CD4-positive, alpha-beta T cell treated with Interleukin-10 for 1 hour (primary cell): ENCODE data around the gene ANGPTL7.
"Not testable (repeated sequence)": the region's sequence is repeated elsewhere in the genome, so short reads cannot be mapped to it uniquely, and the experiment has no call there.

Source experiments
- DNase-seq: peaks from one replicate; pipeline ENCODE4 v3.0.0-alpha.2; 2020

The ANGPTL7 gene

GRCh38 chr1:11170102-11170501 lies 19.1 kb upstream of the ANGPTL7 start:
- DNase-seq = no peak

GRCh38 chr1:11174261-11174942 lies 14.8 kb upstream of the ANGPTL7 start:
- DNase-seq = no peak

- no peak for DNase-seq
Observed at GRCh38 chr1:11175461-11175860, 13.7 kb upstream of the ANGPTL7 start.

- DNase-seq = no peak
Observed at GRCh38 chr1:11176081-11176706, 13.0 kb upstream of the ANGPTL7 start.

- no peak for DNase-seq
Observed at GRCh38 chr1:11178021-11179015, 10.8 kb upstream of the ANGPTL7 start.

GRCh38 chr1:11179125-11179524 lies 10.0 kb upstream of the ANGPTL7 start:
- no peak for DNase-seq

- not testable (repeated sequence) for DNase-seq
Observed at GRCh38 chr1:11179749-11180148, 9.4 kb upstream of the ANGPTL7 start.

GRCh38 chr1:11180342-11180744 lies 8.8 kb upstream of the ANGPTL7 start:
- DNase-seq = no peak

GRCh38 chr1:11182884-11183283 lies 6.3 kb upstream of the ANGPTL7 start:
- DNase-seq = no peak

- DNase-seq = no peak
Observed at GRCh38 chr1:11184973-11185372, 4.2 kb upstream of the ANGPTL7 start.

GRCh38 chr1:11187000-11187399 lies 2.2 kb upstream of the ANGPTL7 start:
- DNase-seq = no peak

- no peak for DNase-seq
Observed at GRCh38 chr1:11187494-11187893, 1.7 kb upstream of the ANGPTL7 start.

- DNase-seq = no peak
Observed at GRCh38 chr1:11187931-11188330, 1.2 kb upstream of the ANGPTL7 start.

- DNase-seq = no peak
Observed at GRCh38 chr1:11188381-11188780, 774 bp upstream of the ANGPTL7 start.

- DNase-seq = no peak
Observed at GRCh38 chr1:11193376-11193775, 4.2 kb downstream of the ANGPTL7 start.

GRCh38 chr1:11194407-11195176 lies 5.4 kb downstream of the ANGPTL7 start:
- no peak for DNase-seq

- DNase-seq = no peak
Observed at GRCh38 chr1:11196945-11197344, 7.8 kb downstream of the ANGPTL7 start.

- no peak for DNase-seq
Observed at GRCh38 chr1:11197359-11197758, 8.2 kb downstream of the ANGPTL7 start.

GRCh38 chr1:11198257-11198656 lies 9.1 kb downstream of the ANGPTL7 start:
- DNase-seq = no peak

- no peak for DNase-seq
Observed at GRCh38 chr1:11198851-11199594, 9.9 kb downstream of the ANGPTL7 start.

GRCh38 chr1:11204396-11205190 lies 15.4 kb downstream of the ANGPTL7 start:
- DNase-seq = no peak
